Measurements from ENCODE around the gene POU2F2. TPM values are rescaled to one million over a fixed set of nuclear protein-coding genes. Genes with fewer than 3 reads are reported as not detected.

POU2F2 gene
- total RNA-seq, 1 experiment from 2014 or later, result 5.4 TPM

DNA sequence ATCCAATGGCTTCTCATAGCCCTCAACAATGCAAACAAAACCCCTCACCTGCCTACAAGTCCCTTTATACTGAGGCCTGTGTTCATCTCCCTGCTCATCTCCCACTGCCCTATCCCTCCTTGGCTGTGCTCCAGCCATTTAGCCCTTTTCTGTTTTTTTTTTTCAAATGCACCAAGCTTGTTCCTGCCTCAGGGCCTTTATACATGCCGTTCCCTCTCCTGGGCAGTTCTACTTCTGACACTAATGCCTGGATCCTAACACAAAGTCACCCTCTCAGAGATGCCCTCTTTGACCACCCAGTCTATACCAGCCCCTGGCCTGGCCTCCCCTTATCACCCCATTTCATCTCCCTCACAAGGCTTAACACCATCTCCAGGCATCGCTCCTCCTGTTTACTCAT lies 29.4 kb downstream of the POU2F2 start:
- DNase-seq (ENCODE audit: low read depth), result no peak

DNA sequence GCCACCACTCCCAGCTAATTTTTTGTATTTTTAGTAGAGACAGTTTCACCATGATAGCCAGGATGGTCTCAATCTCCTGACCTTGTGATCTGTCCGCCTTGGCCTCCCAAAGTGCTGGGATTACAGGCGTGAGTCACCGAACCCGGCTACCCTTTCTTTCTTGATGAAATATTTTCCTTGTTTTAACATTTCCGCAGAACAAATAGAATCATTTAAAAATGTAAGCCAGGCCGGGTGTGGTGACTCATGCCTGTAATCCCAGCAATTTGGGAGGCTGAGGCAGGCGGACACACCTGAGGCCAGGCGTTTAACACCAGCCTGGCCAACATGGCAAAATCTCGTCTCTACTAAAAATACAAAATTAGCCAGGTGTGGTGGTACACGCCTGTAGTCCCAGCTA lies 32.0 kb downstream of the POU2F2 start:
- DNase-seq (ENCODE audit: low read depth), result peak; percentile 29

DNA sequence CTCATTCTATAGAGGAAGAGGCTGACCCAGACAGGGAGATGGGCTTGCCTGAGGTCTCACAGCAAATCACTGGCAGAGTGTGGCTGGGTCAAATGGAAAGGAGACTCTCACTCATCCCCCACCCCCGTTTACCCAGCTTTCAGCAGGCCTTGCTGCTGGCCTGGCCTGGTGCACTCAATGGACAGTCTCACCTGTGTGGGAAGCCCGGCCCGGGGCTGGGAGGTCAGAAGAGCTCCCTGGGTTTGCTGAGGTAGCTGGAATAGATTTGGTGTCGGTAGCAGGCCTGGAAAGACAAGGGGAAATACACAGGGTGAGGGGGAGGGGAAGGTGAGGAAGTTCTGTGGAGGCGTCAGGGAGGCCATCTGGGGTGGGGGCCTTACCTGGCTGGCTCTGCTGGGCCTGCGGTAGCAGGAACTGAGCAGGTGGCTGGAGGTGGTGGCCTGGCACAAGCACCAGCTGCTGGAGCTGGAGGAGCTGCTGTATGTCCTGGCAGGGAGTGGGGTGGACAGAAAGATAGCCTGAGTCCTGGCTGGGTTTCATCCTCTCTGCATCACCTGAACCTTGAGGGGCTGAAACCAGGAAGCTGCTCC lies 32.8 kb downstream of the POU2F2 start:
- no peak for DNase-seq (ENCODE audit: low read depth)

DNA sequence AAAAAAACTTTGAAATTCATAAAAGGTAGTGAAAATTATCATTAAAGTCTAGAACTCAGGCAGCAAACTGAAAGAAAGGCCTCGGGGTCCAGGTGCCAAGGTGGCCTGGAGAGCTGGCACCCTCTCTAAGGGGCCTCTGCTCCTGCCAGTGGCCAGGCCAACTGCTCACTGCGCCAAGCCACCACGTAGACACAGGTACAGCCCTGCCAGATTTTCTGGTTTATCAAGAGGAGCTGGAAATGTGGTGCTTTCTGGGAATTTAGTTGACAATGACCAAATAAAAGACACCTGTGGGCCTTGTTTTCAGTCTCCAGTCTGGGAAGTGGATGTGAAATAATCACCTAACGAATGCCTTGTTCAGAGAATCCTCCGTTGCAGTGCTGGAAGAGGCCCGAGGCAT lies 33.5 kb downstream of the POU2F2 start:
- DNase-seq (ENCODE audit: low read depth), result no peak

DNA sequence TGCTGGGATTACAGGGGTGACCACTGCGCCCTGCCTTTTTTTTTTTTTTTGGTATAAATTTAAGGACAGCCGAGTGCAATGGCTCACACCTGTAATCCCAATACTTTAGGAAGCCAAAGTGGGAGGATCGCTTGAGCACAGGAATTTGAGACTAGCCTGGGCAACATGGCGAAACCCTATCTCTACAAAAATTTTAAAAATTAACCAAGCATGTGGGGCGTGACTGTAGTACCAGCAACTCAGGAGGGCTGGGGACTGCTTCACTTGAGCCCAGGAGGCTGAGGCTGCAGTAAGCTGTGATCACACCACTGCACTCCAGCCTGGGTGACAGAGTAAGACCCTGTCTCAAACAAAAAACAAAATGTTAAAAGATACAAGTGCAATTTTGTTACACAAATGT lies 34.8 kb downstream of the POU2F2 start:
- DNase-seq (ENCODE audit: low read depth), result no peak

DNA sequence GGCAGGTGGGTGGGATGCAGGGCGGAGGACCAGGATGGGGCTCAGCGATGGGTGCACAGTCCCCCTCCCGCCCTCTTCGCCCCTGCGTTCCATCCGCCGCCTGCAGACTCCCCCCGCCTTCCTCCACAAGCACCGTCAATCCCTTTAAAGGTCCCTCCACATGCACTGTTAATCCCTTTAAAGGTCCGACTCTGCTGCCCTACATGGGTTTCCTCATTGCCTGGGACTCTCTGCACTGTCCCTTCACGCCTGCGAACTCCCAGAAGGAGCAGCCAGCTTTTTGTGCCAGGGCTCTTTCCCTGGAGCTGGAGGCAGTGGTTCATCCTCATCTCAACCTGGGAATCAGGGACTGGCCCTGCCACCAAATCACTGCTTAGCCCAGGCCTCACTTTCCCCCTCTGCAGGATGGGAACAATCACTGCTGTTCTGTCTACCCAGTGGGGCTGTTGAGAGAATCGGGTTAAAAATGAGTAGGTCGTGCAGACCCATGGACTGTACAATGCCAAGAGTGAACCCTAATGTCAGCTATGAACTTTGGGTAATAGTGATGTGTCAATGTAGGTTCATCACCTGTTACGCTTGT lies 35.9 kb downstream of the POU2F2 start:
- no peak for DNase-seq (ENCODE audit: low read depth)

DNA sequence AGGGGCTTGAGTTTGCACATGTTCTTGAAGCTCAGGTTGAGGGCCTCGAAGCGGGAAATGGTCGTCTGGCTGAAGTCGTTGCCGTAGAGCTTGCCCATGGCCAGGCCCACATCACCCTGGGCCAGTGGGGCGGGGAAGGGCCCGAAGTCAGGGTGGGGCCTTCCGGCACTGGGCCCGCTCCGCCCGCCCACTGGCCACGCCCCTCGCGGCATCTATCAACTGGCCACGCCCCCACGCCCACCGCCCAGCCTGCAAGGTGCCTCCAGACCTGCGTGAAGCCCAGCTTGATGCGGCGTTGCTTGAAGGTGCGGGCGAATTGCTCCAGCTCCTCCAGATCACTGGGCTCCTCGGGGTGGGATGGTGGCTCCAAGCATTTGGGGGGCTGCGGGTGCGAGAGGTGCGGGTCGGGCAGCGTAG lies 36.4 kb downstream of the POU2F2 start:
- no peak for DNase-seq (ENCODE audit: low read depth)

DNA sequence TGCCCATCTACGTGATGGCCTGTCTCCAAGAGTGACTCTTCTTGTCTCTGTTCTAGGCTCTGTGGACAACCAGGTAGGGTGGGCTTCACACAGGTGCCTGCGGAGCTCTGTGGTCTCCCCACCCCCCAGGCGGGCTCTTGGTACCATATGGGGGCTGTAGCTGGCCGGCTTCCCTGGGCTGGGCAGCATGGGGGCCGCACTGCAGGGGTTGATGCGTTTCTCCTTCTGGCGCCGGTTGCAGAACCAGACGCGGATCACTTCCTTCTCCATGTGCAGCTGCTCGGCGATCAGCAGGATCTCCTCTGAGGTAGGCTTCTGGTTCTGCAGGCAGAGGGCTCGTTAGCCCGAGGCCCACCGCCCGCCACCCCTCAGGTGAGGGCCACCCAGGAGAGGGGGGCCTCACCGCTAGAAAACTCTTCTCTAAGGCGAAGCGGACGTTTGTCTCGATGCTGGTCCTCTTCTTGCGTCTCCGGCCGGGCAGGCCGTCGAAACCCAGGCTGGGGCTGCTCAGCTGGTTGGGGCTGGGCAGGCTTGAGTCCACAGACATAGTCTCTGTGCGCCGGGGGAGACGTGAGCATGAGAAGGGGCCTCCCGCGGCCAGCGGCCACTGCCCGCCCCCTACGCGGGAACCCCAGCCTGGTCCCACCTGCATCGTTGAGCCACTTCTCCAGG lies 37.0 kb downstream of the POU2F2 start:
- no peak for DNase-seq (ENCODE audit: low read depth)

DNA sequence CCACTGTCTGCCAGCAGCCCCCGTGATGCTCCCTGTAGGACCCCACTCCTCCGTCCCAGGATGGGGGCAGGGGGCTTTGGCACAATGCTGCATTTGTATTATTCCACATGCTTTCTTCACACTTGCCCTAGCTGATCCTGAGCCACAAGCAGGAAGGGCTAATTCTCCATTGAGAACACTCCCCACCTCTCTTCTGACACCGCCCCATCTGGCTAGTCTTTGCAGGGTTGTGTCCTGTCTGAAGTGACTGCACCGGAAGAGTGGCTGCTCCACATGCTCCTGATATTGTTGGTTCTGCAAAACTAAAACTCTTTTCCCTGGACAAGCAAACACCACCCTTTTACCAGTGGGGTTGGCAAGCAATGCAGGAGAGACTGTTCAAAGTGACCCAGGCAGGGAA lies 38.3 kb downstream of the POU2F2 start:
- DNase-seq (ENCODE audit: low read depth), result no peak

DNA sequence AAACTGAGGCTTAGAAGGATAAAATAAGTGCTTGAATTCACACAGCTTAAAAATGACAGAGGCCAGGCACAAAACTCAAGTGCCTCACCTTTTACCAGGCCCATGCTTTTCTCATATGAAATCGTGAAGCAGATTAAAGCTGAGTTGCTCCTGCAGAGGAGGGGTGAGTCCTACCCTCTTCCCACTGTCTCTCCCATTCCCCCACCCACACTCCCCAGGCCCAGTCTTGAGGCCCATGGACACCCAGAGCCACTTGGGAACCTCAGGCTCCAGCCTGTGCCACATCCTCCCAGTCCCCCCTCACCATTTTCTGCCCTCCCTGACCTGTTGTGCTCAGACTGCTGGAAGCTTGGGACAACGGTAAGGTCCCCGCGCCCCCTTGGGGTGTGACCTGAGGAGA lies 38.7 kb downstream of the POU2F2 start:
- DNase-seq (ENCODE audit: low read depth), result no peak

DNA sequence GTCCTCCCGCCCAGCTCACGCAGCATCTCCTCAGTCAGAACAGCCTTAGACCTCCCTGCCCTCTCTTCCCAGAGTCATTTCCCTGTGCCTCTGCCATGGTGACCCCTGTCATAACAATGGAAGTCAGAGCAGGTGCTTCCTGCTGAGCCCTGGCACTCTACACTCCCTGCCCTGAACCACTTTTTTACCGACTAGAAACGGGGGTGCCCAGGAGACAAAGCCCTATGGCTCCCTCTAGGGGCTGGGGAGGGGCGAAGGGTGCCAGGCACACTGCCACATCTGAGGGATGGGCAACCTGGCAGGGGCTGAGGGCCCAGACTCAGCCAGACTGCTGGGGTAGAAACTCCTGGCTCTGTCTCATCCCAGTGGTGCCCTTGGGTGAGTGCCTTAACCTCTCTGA lies 39.9 kb downstream of the POU2F2 start:
- DNase-seq (ENCODE audit: low read depth), result peak; percentile 35

DNA sequence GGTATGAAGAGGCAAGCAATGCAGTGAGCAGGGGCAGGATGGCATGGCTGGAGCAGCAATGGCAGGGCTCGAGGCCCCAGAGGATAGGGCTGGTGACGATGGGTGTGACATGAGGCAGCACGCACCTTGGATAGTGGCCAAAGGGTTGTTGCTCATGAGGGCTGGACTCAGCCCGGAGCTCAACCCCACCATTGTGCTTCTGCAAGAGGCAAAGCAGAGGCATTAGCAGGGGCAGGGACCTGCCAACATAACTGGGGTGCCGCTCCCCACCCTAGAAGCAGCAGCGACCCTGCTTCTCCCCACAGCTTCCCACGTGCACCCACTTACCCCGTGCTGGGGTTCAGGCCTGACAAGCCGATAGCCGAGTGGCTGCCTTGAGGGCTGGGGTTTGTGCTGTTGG lies 40.5 kb downstream of the POU2F2 start:
- no peak for DNase-seq (ENCODE audit: low read depth)

DNA sequence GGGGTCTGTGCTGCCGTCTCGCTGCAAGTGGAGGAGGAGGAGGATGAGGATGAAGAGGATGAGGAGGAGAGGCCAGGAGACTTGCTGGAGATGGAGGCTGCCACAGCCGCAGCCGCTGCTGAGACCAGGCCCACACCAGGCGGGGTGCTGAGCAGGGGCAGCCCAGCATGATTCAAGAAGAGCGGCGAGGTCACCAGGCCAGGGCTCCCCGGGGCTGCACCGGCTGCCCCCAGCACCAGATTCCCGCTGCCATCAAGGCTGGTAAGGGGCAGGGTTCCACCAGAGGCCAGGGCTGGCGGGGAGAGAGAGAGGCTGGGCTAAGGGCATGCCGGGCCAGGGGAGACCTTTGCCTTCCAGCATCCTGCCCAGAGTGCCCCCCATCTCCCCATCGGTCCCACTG lies 40.9 kb downstream of the POU2F2 start:
- DNase-seq (ENCODE audit: low read depth), result no peak

DNA sequence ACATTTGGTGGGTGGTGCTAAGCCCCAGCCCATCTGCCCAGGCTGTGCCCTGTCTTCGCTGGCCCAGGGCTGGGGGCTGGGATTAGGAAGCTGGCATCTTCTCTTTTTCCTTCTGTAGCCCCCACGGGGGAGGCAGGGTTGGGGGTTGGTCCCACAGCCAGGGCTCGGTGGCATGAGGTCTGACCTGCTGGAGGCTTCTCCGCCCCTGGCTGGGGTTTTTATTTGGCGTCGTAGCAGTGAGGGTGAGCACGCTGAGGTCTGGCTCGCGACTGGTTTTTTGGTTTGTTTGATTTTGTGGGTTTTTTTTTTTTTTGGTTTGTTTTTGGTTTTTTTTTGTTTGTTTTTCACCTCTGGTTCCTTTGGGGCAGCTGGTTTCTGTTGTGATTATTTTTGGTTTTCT lies 41.6 kb downstream of the POU2F2 start:
- no peak for DNase-seq (ENCODE audit: low read depth)

DNA sequence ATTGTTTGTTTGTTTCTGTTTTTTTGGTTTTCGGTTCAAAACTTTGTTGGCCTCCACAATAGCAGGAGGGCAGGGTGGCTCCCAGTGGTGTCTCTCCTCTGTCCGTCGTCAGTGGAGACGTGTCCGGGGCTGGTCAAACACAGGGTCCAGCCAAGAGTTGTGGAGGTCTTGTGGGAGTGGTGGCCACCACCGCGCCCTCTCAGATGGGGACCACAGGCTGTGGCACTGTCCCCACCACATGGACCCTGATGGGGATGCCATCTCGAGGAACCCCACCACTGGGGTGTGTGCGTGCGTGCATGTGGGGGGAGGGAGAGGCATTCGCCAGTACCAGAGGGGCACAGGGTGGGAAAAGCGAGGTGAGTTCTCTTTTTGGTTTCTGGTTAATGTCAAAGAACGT lies 42.5 kb downstream of the POU2F2 start:
- DNase-seq (ENCODE audit: low read depth), result no peak

DNA sequence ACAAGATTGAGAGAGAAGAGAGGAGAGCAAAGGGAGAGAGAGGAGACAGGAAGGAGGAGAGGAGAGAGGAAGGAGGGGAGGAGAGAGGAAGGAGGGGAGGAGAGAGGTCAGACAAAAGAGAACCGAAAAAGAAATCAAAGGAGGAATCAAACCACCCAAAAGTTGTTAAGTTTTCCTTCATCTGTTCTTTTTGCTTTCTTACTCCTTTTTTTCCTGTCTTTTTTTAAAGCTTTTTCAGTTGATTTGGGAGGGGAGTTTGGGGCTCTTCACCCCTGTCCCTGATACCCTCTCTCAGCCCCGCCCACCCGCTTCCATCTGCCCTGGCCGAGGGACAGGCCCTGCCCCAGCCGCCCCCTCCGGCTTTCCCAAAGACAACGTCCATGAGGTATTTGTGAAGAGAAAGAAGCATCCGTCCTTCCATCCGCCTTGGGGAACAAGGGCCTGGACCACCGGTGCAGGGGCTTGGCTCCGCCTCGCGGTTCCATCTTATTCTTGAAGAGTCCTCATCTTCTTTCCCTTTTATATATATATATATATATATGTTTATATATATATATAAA lies 43.0 kb downstream of the POU2F2 start:
- no peak for DNase-seq (ENCODE audit: low read depth)

DNA sequence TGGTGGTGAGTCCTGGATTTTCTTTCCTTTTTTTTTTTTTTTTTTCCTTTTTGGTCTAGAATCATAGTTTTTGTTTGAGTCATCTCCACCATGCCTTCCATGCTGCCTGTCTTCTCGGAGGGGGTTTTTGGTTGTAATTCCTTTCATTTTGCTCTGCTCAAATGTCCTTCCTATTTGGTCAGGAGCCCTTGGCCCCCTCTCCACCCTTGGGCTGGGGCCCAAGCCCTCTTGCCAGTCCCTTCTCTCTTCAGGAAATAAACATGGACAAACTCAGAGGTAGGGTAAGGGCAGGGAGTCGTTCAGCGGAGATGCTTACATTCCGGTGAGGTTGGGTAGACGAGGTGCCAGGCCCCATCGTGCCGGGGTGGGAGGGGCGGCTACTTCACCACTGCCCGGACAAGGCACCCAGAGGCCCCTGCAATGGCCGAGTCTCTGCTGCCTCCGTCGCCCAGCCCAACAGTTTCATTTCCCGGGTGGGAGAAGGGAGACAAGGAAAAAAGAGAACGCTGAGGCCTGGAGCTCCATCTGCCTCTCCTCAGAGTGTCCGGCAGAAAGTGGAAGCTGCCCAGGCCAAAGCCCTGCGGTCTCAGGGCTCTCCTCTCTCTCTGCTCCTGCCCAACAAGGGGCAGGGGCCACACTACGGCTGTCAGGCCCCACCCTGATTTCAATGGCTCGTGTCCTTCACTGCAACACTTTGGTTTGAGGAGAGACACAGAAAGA lies 43.6 kb downstream of the POU2F2 start:
- peak; percentile 87 for DNase-seq (ENCODE audit: low read depth)

DNA sequence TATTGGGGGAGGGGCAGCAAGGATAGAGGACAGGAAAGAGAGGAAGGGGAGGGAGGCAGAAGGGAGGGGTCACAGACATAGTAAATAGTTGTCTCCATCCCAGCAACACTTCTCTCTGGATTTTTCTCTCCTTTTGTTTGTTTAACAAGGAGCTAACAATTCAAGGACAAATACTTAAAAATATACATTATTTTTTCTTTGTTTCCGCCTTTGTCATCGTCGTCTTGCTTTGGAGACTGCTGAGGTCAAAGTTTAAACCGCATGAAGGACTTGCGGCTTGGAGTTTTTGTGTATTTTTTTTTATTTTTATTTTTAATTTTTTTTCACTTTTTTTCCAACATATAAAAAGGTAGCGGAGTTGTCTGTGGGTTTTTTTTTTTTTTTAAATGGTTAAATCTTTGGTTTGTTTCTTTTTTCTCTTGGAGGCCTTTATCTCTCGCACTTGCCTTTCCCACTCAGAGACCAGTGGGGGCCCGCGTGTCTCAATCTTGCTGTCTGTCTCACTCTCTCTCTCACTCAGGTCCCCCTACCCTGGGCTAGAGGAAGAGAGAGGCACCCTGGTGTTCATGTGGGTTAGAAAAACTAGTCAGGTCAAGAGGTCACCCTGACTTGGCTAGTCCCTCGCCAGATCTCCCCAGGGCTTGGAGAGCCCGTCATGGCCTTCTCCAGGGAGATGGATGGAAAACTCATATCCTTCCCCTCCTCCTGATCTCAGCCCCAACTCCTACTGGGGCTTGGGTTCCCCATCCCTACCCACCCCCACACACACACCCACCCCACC lies 45.3 kb downstream of the POU2F2 start:
- DNase-seq (ENCODE audit: low read depth), result no peak

DNA sequence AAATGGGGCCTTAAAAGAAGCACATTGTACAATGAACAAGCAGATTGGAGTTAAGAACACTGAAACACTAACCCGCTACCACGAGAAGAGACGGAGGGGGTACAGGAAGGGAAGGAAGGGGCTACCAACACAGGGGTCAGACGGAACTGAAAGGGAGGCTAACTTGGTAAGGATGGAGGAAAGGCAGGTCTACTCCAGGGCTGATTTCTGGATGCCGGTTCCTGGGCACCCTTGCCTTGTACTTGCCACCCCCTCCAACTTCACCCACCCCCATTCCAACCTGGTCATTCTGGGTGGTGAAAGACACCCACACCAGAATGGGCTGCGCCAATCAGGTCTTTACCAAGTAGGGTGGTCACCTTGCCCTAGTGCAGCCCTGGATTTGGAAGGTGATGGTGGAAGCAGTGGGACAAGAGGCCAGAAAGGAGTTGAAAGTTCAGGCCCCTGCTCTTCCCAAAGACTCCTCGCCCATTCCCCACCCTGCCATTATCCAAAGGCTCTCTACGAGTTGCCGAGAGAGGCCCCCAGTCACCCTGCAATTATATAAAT lies 46.0 kb downstream of the POU2F2 start:
- no peak for DNase-seq (ENCODE audit: low read depth)

DNA sequence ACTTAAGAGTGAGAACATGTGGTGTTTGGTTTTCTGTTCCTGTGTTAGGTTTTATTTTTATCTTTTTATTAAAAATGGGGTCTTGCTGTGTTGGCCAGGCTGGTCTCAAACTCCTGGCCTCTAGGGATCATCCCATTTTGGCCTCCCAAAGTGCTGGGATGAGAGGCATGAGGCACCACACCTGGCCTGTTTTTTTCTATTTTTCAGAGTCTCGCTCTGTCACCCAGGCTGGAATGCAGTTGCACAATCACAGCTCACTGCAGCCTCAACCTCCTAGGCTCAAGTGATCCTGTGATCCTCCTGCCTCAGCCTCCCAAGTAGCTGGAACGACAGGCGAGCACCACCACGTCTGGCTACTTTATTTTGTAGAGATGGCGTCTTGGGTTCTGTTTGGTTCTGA lies 48.7 kb downstream of the POU2F2 start:
- no peak for DNase-seq (ENCODE audit: low read depth)

DNA sequence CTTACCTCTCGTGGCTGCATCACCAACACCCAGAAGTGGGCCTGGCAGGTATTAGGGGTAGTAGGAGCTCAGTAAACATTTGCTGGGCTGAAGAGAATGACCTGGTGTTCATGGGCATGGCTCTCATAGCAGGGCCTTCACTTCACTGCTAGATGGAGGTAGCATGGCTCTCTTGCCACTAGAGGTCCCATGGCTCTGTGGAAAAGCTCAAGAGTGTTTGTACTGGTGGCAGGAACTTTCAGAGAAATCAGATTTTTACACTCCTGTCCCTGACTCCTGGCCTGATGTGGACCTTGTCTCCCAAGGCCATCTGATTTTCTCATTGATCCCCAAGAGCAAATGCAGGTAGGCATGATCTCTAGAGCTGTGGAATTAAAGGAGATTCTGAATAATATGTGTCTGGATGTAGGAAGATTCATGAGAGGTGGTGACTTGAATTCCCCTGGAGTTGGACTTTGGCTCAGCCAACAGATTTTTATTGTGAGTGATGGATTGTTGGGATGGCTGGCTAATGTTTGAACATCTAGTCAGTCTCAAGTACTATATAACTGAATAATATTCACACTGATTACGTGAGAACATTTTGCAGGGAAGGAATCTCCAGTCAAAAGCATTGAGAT lies 50.6 kb downstream of the POU2F2 start:
- DNase-seq (ENCODE audit: low read depth), result peak; percentile 48
